CD8-positive, alpha-beta memory T cell (primary cell): Measurements from ENCODE around the gene CCL21. TPM values are rescaled to one million over a fixed set of nuclear protein-coding genes. Genes with fewer than 3 reads are reported as not detected.
"Not testable (repeated sequence)": the region's sequence is repeated elsewhere in the genome, so short reads cannot be mapped to it uniquely, and the experiment has no call there.

Experiments used
- CTCF ChIA-PET: fragments of 350-600 bp; sonication (Branson Sonifier 250); formaldehyde crosslinking; loops from one replicate; lab custom pipeline; 2021; ENCODE audit warnings: antibody characterized with exemption; lab: Charles Lee
- POLR2A ChIA-PET: fragments of 350-600 bp; sonication (Branson Sonifier 250); formaldehyde crosslinking; loops from one replicate; lab custom pipeline; 2021; ENCODE audit warnings: antibody characterized with exemption; lab: Charles Lee
- DNase-seq, 5 donors: peaks; one replicate each; pipeline versions ENCODE4 v3.0.0 to v3.0.0-alpha.2; 2020 to 2022; ENCODE audit warnings: mixed read lengths in 1 of 5
- H3K27ac ChIP-seq: one replicate; pipeline ENCODE4 v1.7.0; 2013; ENCODE audit warnings: low read depth, mild to moderate bottlenecking, low read length, moderate library complexity
- H3K27me3 ChIP-seq: 2 replicates; pipeline ENCODE4 v1.7.0; 2013; ENCODE audit warnings: low read length, mild to moderate bottlenecking; ENCODE audit not compliant: insufficient read depth, poor library complexity, severe bottlenecking
- H3K36me3 ChIP-seq: 2 replicates; pipeline ENCODE4 v1.7.0; 2013; ENCODE audit warnings: mild to moderate bottlenecking, low read length, moderate library complexity; ENCODE audit not compliant: insufficient read depth
- H3K4me1 ChIP-seq: 2 replicates; pipeline ENCODE4 v1.7.0; 2013; ENCODE audit warnings: mild to moderate bottlenecking, low read length, moderate library complexity; ENCODE audit not compliant: insufficient read depth
- H3K4me3 ChIP-seq: 2 replicates; pipeline ENCODE4 v1.7.0; 2013; ENCODE audit warnings: mild to moderate bottlenecking, low read length
- H3K9me3 ChIP-seq: 2 replicates; pipeline ENCODE4 v1.7.0; 2013; ENCODE audit warnings: mild to moderate bottlenecking, low read length
- H3K27ac Mint-ChIP-seq, 8 donors: one replicate each; pipeline ENCODE4 v1.8.0; 2020 to 2021; ENCODE audit warnings: mixed read lengths in 8 of 8, mild to moderate bottlenecking in 6 of 8, inconsistent platforms in 3 of 8, moderate library complexity in 3 of 8
- H3K27me3 Mint-ChIP-seq, 2 donors: one replicate each; pipeline ENCODE4 v1.8.0; 2020 to 2021; ENCODE audit warnings: mixed read lengths in 2 of 2, mild to moderate bottlenecking in 1 of 2, moderate library complexity in 1 of 2
- H3K36me3 Mint-ChIP-seq, 3 donors: one replicate each; pipeline ENCODE4 v1.8.0; 2020 to 2021; ENCODE audit warnings: mixed read lengths in 3 of 3, inconsistent platforms in 1 of 3, mild to moderate bottlenecking in 1 of 3
- H3K4me1 Mint-ChIP-seq, 3 donors: one replicate each; pipeline ENCODE4 v1.8.0; 2020 to 2021; ENCODE audit warnings: mixed read lengths in 3 of 3, inconsistent platforms in 1 of 3, mild to moderate bottlenecking in 1 of 3
- H3K4me3 Mint-ChIP-seq, 7 donors: one replicate each; pipeline ENCODE4 v1.8.0; 2020 to 2021; ENCODE audit warnings: mixed read lengths in 7 of 7, mild to moderate bottlenecking in 6 of 7, moderate library complexity in 4 of 7, inconsistent platforms in 2 of 7
- H3K9me3 Mint-ChIP-seq, 5 donors: one replicate each; pipeline ENCODE4 v1.8.0; 2020 to 2022; ENCODE audit warnings: mixed read lengths in 5 of 5, mild to moderate bottlenecking in 3 of 5, moderate library complexity in 2 of 5, inconsistent platforms in 1 of 5
- polyA plus RNA-seq: library from polyadenylated mRNA; unstranded; fragments of 300-500 nt; fragmentation: Illumina TruSeq; gene quantifications from one replicate; pipeline ENCODE4 v1.2.3, GENCODE V29; 2021
- total RNA-seq, 2 experiments: library from RNA; stranded (reverse); gene quantifications; one replicate each; pipeline ENCODE4 v1.2.3, GENCODE V29; 2021

CCL21 gene
- not detected for total RNA-seq
- not detected for polyA plus RNA-seq

- Histone ChIP-seq H3K4me1 (no peaks in the 10 kb centered on the region), H3K36me3 (no peaks in the 10 kb centered on the region), H3K27me3 (no peaks in the 10 kb centered on the region), H3K9me3 (no peaks in the 10 kb centered on the region), H3K27ac (no peak within 1 kb of the TSS), H3K4me3 (no peak within 1 kb of the TSS)
- Mint-ChIP-seq H3K36me3 (no peaks in the 10 kb centered on the region), H3K4me1 (no peaks in the 10 kb centered on the region), H3K4me3 (no peak within 1 kb of the TSS), H3K27me3 (peaks cover 15 to 23% of the 10 kb centered on the region in 2 donors), H3K9me3 (no peaks in the 10 kb centered on the region), H3K27ac (no peak within 1 kb of the TSS)
- POLR2A ChIA-PET = no interaction called here
- CTCF ChIA-PET = interaction anchor here (1.1 to 5.7 kb wide), 2 partner anchors 8 to 106 kb away, joined by 4 to 30 read pairs; no protein-coding TSS in a partner anchor
- no peak for DNase-seq
Measured at GRCh38 chr9:34710023-34710422, at the start of gene CCL21. Gene CCL21 (minus strand): TSS chr9:34710136. CDS start chr9:34710066, 70 bp downstream.

GRCh38 chr9:34759432-34760134 is 49.6 kb upstream of the CCL21 start:
- peaks cover 20 to 47% of the 10 kb centered on the region in 2 donors for H3K27me3 Mint-ChIP-seq
- H3K27ac ChIP-seq = no peak overlapping the region
- H3K9me3 ChIP-seq = no peaks in the 10 kb centered on the region
- peaks cover 2 to 8% (median 8%) of the 10 kb centered on the region in 3 donors for H3K4me1 Mint-ChIP-seq
- peaks cover 0 to 4% (median 0%) of the 10 kb centered on the region in 5 donors for H3K9me3 Mint-ChIP-seq
- no peaks in the 10 kb centered on the region for H3K36me3 ChIP-seq
- peak overlapping the region in 1 of 8 donors; percentile 31 for H3K27ac Mint-ChIP-seq
- H3K4me1 ChIP-seq = no peaks in the 10 kb centered on the region
- H3K4me3 ChIP-seq = no peak overlapping the region
- no peak for DNase-seq
- no peak overlapping the region for H3K4me3 Mint-ChIP-seq
- ChIA-PET POLR2A (no interaction called here), CTCF (interaction anchor here (0.9 to 1.1 kb wide), 2 partner anchors 140 to 643 kb away, joined by 3 read pairs; no protein-coding TSS in a partner anchor)
- H3K27me3 ChIP-seq = peaks cover 8% of the 10 kb centered on the region
- peaks cover 0 to 3% (median 0%) of the 10 kb centered on the region in 3 donors for H3K36me3 Mint-ChIP-seq

- H3K9me3 ChIP-seq, CTCF ChIA-PET, DNase-seq, POLR2A ChIA-PET, H3K4me3 ChIP-seq, H3K9me3 Mint-ChIP-seq, H3K27ac Mint-ChIP-seq, H3K27me3 ChIP-seq, H3K4me3 Mint-ChIP-seq, H3K36me3 ChIP-seq, H3K27ac ChIP-seq, H3K36me3 Mint-ChIP-seq, H3K4me1 ChIP-seq: not testable (repeated sequence)
- Mint-ChIP-seq H3K4me1 (peaks cover 3 to 14% (median 9%) of the 10 kb centered on the region in 3 donors), H3K27me3 (peaks cover 21 to 53% of the 10 kb centered on the region in 2 donors)
Measured at GRCh38 chr9:34750320-34750719, 40.4 kb upstream of the CCL21 start.

- peaks cover 26 to 55% of the 10 kb centered on the region in 2 donors for H3K27me3 Mint-ChIP-seq
- POLR2A ChIA-PET = no interaction called here
- peaks cover 2 to 9% (median 6%) of the 10 kb centered on the region in 5 donors for H3K9me3 Mint-ChIP-seq
- Histone ChIP-seq H3K4me1 (no peaks in the 10 kb centered on the region), H3K36me3 (no peaks in the 10 kb centered on the region), H3K9me3 (no peaks in the 10 kb centered on the region), H3K27ac (no peak overlapping the region), H3K27me3 (peaks cover 4% of the 10 kb centered on the region), H3K4me3 (no peak overlapping the region)
- H3K4me3 Mint-ChIP-seq = no peak overlapping the region
- H3K36me3 Mint-ChIP-seq = peaks cover 0 to 5% (median 0%) of the 10 kb centered on the region in 3 donors
- DNase-seq = no peak
- H3K27ac Mint-ChIP-seq = no peak overlapping the region
- CTCF ChIA-PET = no interaction called here
- H3K4me1 Mint-ChIP-seq = no peaks in the 10 kb centered on the region
Measured at GRCh38 chr9:34746526-34746925, 36.6 kb upstream of the CCL21 start.

- Mint-ChIP-seq H3K4me3 (no peak overlapping the region), H3K9me3 (peaks cover 2 to 9% (median 6%) of the 10 kb centered on the region in 5 donors), H3K36me3 (peaks cover 0 to 5% (median 0%) of the 10 kb centered on the region in 3 donors), H3K27me3 (peaks cover 18 to 53% of the 10 kb centered on the region in 2 donors), H3K27ac (no peak overlapping the region), H3K4me1 (no peaks in the 10 kb centered on the region)
- Histone ChIP-seq H3K27ac (no peak overlapping the region), H3K36me3 (no peaks in the 10 kb centered on the region), H3K4me3 (no peak overlapping the region), H3K9me3 (no peaks in the 10 kb centered on the region), H3K27me3 (peaks cover 4% of the 10 kb centered on the region), H3K4me1 (no peaks in the 10 kb centered on the region)
- ChIA-PET POLR2A (no interaction called here), CTCF (interaction anchor here (0.5 kb wide), 1 partner anchor 1151 kb away, joined by 3 read pairs; no protein-coding TSS in a partner anchor)
- DNase-seq = no peak
Measured at GRCh38 chr9:34744295-34745221, 34.6 kb upstream of the CCL21 start.

GRCh38 chr9:34742710-34743109 is 32.8 kb upstream of the CCL21 start:
- H3K36me3 ChIP-seq = no peaks in the 10 kb centered on the region
- CTCF ChIA-PET = no interaction called here
- H3K4me3 ChIP-seq = no peak overlapping the region
- H3K4me1 ChIP-seq = no peaks in the 10 kb centered on the region
- no peaks in the 10 kb centered on the region for H3K9me3 ChIP-seq
- no peaks in the 10 kb centered on the region for H3K36me3 Mint-ChIP-seq
- no peak for DNase-seq
- H3K27ac Mint-ChIP-seq = no peak overlapping the region
- POLR2A ChIA-PET = no interaction called here
- H3K27ac ChIP-seq = no peak overlapping the region
- H3K4me3 Mint-ChIP-seq = no peak overlapping the region
- H3K4me1 Mint-ChIP-seq = no peaks in the 10 kb centered on the region
- peaks cover 4% of the 10 kb centered on the region for H3K27me3 ChIP-seq
- peaks cover 2 to 9% (median 6%) of the 10 kb centered on the region in 5 donors for H3K9me3 Mint-ChIP-seq
- H3K27me3 Mint-ChIP-seq = peaks cover 12 to 52% of the 10 kb centered on the region in 2 donors

- CTCF ChIA-PET = no interaction called here
Measured at GRCh38 chr9:34741628-34742027, 31.7 kb upstream of the CCL21 start.

GRCh38 chr9:34740176-34740575 is 30.2 kb upstream of the CCL21 start:
- H3K36me3 Mint-ChIP-seq, H3K36me3 ChIP-seq, H3K4me3 Mint-ChIP-seq, H3K4me1 ChIP-seq, H3K27ac ChIP-seq, H3K27ac Mint-ChIP-seq, H3K4me3 ChIP-seq, H3K4me1 Mint-ChIP-seq, H3K9me3 ChIP-seq, DNase-seq, POLR2A ChIA-PET, H3K27me3 ChIP-seq, H3K9me3 Mint-ChIP-seq, CTCF ChIA-PET: not testable (repeated sequence)
- peaks cover 6 to 49% of the 10 kb centered on the region in 2 donors for H3K27me3 Mint-ChIP-seq

More at GRCh38 chr9:34741628-34742027, 31.7 kb upstream of the CCL21 start:
- no peaks in the 10 kb centered on the region for H3K9me3 ChIP-seq
- no peaks in the 10 kb centered on the region for H3K4me1 ChIP-seq
- Mint-ChIP-seq H3K4me3 (no peak overlapping the region), H3K4me1 (no peaks in the 10 kb centered on the region), H3K27ac (no peak overlapping the region), H3K9me3 (no peaks in the 10 kb centered on the region), H3K27me3 (peaks cover 7 to 47% of the 10 kb centered on the region in 2 donors), H3K36me3 (no peaks in the 10 kb centered on the region)
- no peak overlapping the region for H3K4me3 ChIP-seq
- H3K27me3 ChIP-seq = peaks cover 4% of the 10 kb centered on the region
- H3K36me3 ChIP-seq = no peaks in the 10 kb centered on the region
- no peak overlapping the region for H3K27ac ChIP-seq
- no peak for DNase-seq
- POLR2A ChIA-PET = no interaction called here
